Activated CD8-positive, alpha-beta memory T cell treated with anti-CD3 and anti-CD28 coated beads, Interleukin-2, amount 10 ng/mL, durations not matched to agents 7 days and 5 days (primary cell): ENCODE data around the gene IFNA21. TPM values are rescaled to one million over a fixed set of nuclear protein-coding genes. Genes with fewer than 3 reads are reported as not detected.

Experiments
- ATAC-seq: fragments of 150-1000 bp; cut with Tn5 transposase; one replicate; pipeline ENCODE4 v1.10.0; 2021; ENCODE audit warnings: moderate library complexity
- CTCF ChIA-PET: fragments of 350-600 bp; sonication (Branson Sonifier 250); formaldehyde crosslinking; loops from one replicate; lab custom pipeline; 2021; ENCODE audit warnings: antibody characterized with exemption; lab: Charles Lee
- DNase-seq: peaks from one replicate; pipeline ENCODE4 v3.0.0-alpha.2; 2020
- H3K27ac Mint-ChIP-seq: one replicate; pipeline ENCODE4 v1.8.0; 2021; ENCODE audit warnings: mild to moderate bottlenecking, mixed read lengths
- H3K27me3 Mint-ChIP-seq: one replicate; pipeline ENCODE4 v1.8.0; 2021; ENCODE audit warnings: mixed read lengths
- H3K36me3 Mint-ChIP-seq: one replicate; pipeline ENCODE4 v1.8.0; 2021; ENCODE audit warnings: mild to moderate bottlenecking, mixed read lengths
- H3K4me1 Mint-ChIP-seq: one replicate; pipeline ENCODE4 v1.8.0; 2021; ENCODE audit warnings: mixed read lengths
- H3K4me3 Mint-ChIP-seq: one replicate; pipeline ENCODE4 v1.8.0; 2021; ENCODE audit warnings: mild to moderate bottlenecking, moderate library complexity, mixed read lengths
- H3K9me3 Mint-ChIP-seq: one replicate; pipeline ENCODE4 v1.8.0; 2022; ENCODE audit warnings: low read depth, mixed read lengths
- total RNA-seq, 2 experiments: library from RNA; stranded (reverse); gene quantifications; one replicate each; pipeline ENCODE4 v1.2.3, GENCODE V29; 2021

IFNA21 gene
- total RNA-seq, 2 experiments from 2014 or later, result not detected

- ATAC-seq, result no peak
- Mint-ChIP-seq H3K9me3 (no peaks in the 10 kb centered on the region), H3K27me3 (peaks cover 35% of the 10 kb centered on the region), H3K36me3 (no peaks in the 10 kb centered on the region), H3K4me1 (peaks cover 10% of the 10 kb centered on the region), H3K27ac (no peak overlapping the region), H3K4me3 (no peak overlapping the region)
- no peak for DNase-seq
- CTCF ChIA-PET, result interaction anchor here (1.2 kb wide), 1 partner anchor 10 kb away, joined by 6 read pairs; no protein-coding TSS in a partner anchor
These were observed 45.4 kb downstream of the IFNA21 start for GRCh38 chr9:21121079-21121478.

GRCh38 chr9:21119093-21119770, 47.2 kb downstream of the IFNA21 start:
- H3K27me3 Mint-ChIP-seq, result peaks cover 30% of the 10 kb centered on the region
- H3K4me3 Mint-ChIP-seq, result no peak overlapping the region
- ATAC-seq (no peak), DNase-seq (no peak)
- CTCF ChIA-PET, result interaction anchor here (0.7 to 1.3 kb wide), 2 partner anchors 8 to 9 kb away, joined by 3 read pairs; no protein-coding TSS in a partner anchor
- no peak overlapping the region for H3K27ac Mint-ChIP-seq
- no peaks in the 10 kb centered on the region for H3K36me3 Mint-ChIP-seq
- no peaks in the 10 kb centered on the region for H3K9me3 Mint-ChIP-seq
- H3K4me1 Mint-ChIP-seq, result peaks cover 10% of the 10 kb centered on the region

Other genes starting within 250 kb of the IFNA21 start
- 10 to 100 TPM; 10.1 to 12.9 TPM for gene HACD4, start 135.0 kb downstream of the IFNA21 start, total RNA-seq
- 1 to 10 TPM; 1.1 to 1.2 TPM for gene IFNB1, start 88.7 kb downstream of the IFNA21 start, total RNA-seq
- under 1 TPM in 1 of 2 experiments, not detected in 1; 0.23 TPM for gene IFNW1, start 24.8 kb downstream of the IFNA21 start, total RNA-seq
- gene IFNA4, start 20.9 kb upstream of the IFNA21 start, total RNA-seq, result not detected
- gene IFNA7, start 35.5 kb upstream of the IFNA21 start, total RNA-seq, result not detected
- not detected for gene IFNA10, start 40.5 kb upstream of the IFNA21 start, total RNA-seq
- not detected for gene IFNA16, start 50.7 kb upstream of the IFNA21 start, total RNA-seq
- not detected for gene IFNA17, start 61.6 kb upstream of the IFNA21 start, total RNA-seq
- not detected for gene IFNA14, start 73.3 kb upstream of the IFNA21 start, total RNA-seq
- not detected for gene IFNA5, start 138.7 kb upstream of the IFNA21 start, total RNA-seq
- 10 to 100 TPM; 15.4 to 21.2 TPM for gene KLHL9, start 168.7 kb upstream of the IFNA21 start, total RNA-seq
- gene IFNA6, start 184.2 kb upstream of the IFNA21 start, total RNA-seq, result not detected
- gene IFNA13, start 201.4 kb upstream of the IFNA21 start, total RNA-seq, result not detected
- not detected for gene IFNA2, start 218.7 kb upstream of the IFNA21 start, total RNA-seq
- not detected for gene IFNA8, start 242.5 kb upstream of the IFNA21 start, total RNA-seq